MCF 10A (cell line): Measurements from ENCODE around the gene NPB. TPM values are rescaled to one million over a fixed set of nuclear protein-coding genes. Genes with fewer than 3 reads are reported as not detected.

Experiments
- BruUV-seq: library from RNA; stranded (reverse); fragments of 400-500 nt; replicated peaks from 2 replicates; lab custom pipeline; 2021; lab: Mats Ljungman, UMichigan
- CTCF ChIA-PET: fragments of 300-600 bp; sonication (Branson Sonifier 250); formaldehyde crosslinking; extraction: SDS; loops from one replicate; lab custom pipeline; 2021; ENCODE audit warnings: antibody characterized with exemption, inconsistent platforms; lab: Yijun Ruan, JAX
- POLR2A ChIA-PET: fragments of 300-600, 350-650 bp; sonication (Branson Sonifier 250); formaldehyde crosslinking; extraction: SDS; loops from one replicate; lab custom pipeline; 2020; ENCODE audit warnings: antibody characterized with exemption, inconsistent platforms; lab: Yijun Ruan, JAX
- DNase-seq: peaks from one replicate; pipeline ENCODE4 v3.0.0-alpha.2; 2018; ENCODE audit not compliant: unreplicated experiment
- H3K27ac Mint-ChIP-seq: one replicate; pipeline ENCODE4 v1.8.0; 2022; ENCODE audit warnings: mild to moderate bottlenecking, low read depth, mixed read lengths; ENCODE audit not compliant: unreplicated experiment
- H3K27me3 Mint-ChIP-seq: one replicate; pipeline ENCODE4 v1.8.0; 2022; ENCODE audit warnings: mixed read lengths; ENCODE audit not compliant: insufficient read depth, unreplicated experiment
- H3K36me3 Mint-ChIP-seq: one replicate; pipeline ENCODE4 v1.8.0; 2022; ENCODE audit warnings: mild to moderate bottlenecking, moderate library complexity, mixed read lengths; ENCODE audit not compliant: insufficient read depth, unreplicated experiment
- H3K4me1 Mint-ChIP-seq: one replicate; pipeline ENCODE4 v1.8.0; 2022; ENCODE audit warnings: mixed read lengths; ENCODE audit not compliant: insufficient read depth, unreplicated experiment
- H3K4me3 Mint-ChIP-seq: one replicate; pipeline ENCODE4 v1.8.0; 2022; ENCODE audit warnings: mild to moderate bottlenecking, moderate library complexity, mixed read lengths; ENCODE audit not compliant: unreplicated experiment
- H3K9me3 Mint-ChIP-seq: one replicate; pipeline ENCODE4 v1.8.0; 2022; ENCODE audit warnings: mixed read lengths; ENCODE audit not compliant: unreplicated experiment
- CTCF ChIP-seq: fragments of 200-600 bp; IDR thresholded peaks from one replicate; pipeline ENCODE4 v1.8.0; 2022; ENCODE audit warnings: antibody characterized with exemption, mild to moderate bottlenecking; ENCODE audit not compliant: unreplicated experiment
- intact Hi-C: fragments of 100-400 bp; cut with micrococcal nuclease; formaldehyde crosslinking; loops from 2 replicates; pipeline ENCODE4 v1.14.1; 2022
- total RNA-seq: library from RNA; stranded (reverse); gene quantifications from 2 replicates; pipeline ENCODE4 v1.2.3, GENCODE V29; 2022

The NPB gene
- total RNA-seq, 1 experiment from 2014 or later, result 0.28 TPM

GRCh38 chr17:81898029-81898866 lies 3.8 kb upstream of the NPB start:
- peak overlapping the region; percentile 66 for H3K27ac Mint-ChIP-seq
- peaks cover 62% of the 10 kb centered on the region for H3K36me3 Mint-ChIP-seq
- ChIA-PET POLR2A (interaction anchor here (0.5 to 2.5 kb wide), 13 partner anchors 7 to 235 kb away, joined by 3 to 14 read pairs (median 4); partner anchors contain the start of genes MAFG, P4HB and SIRT7), CTCF (interaction anchor here (1.2 kb wide), 1 partner anchor 139 kb away, joined by 3 read pairs; no protein-coding TSS in a partner anchor)
- H3K4me3 Mint-ChIP-seq, result peak overlapping the region; percentile 44
- intact Hi-C loops, result no loop called here
- DNase-seq, result peak; percentile 79
- BruUV-seq, result no TSS peak
- no peaks in the 10 kb centered on the region for H3K27me3 Mint-ChIP-seq
- no peak for TF ChIP-seq CTCF
- H3K9me3 Mint-ChIP-seq, result no peaks in the 10 kb centered on the region
- H3K4me1 Mint-ChIP-seq, result peaks cover 16% of the 10 kb centered on the region

DNA sequence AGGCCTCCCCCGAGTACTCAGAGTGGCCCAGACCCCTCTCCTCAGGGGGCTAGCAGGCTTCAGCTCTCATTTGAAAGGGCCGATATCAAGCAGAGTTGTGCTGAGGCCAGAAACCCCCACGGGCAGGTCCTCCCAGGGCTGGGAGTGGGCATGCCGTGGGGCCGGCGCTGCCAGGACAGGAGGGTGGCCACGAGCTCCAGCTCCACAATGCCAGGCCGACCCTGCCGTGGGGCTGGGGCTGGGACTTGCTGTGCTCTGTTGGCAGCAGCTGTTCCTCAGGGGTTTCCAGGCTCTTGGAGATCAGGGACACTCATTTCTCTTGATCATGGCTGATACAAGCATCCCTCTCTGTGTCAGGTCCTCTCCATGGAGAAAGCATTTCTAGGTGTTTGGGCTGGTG lies 3.2 kb upstream of the NPB start:
- DNase-seq, result no peak
- ChIA-PET CTCF (no interaction called here), POLR2A (interaction anchor here (0.5 to 2.5 kb wide), 6 partner anchors 13 to 29 kb away, joined by 3 to 14 read pairs (median 4); partner anchors contain the start of gene MAFG)
- Mint-ChIP-seq H3K9me3 (no peaks in the 10 kb centered on the region), H3K27me3 (no peaks in the 10 kb centered on the region), H3K4me1 (peaks cover 16% of the 10 kb centered on the region), H3K27ac (peak overlapping the region; percentile 66), H3K36me3 (peaks cover 62% of the 10 kb centered on the region), H3K4me3 (no peak overlapping the region)
- no peak for TF ChIP-seq CTCF
- BruUV-seq, result no TSS peak
- intact Hi-C loops, result no loop called here

GRCh38 chr17:81899514-81900166 lies 2.4 kb upstream of the NPB start:
- POLR2A ChIA-PET, result interaction anchor here (0.7 to 2.5 kb wide), 6 partner anchors 8 to 30 kb away, joined by 3 to 14 read pairs (median 4); no protein-coding TSS in a partner anchor
- Mint-ChIP-seq H3K27me3 (no peaks in the 10 kb centered on the region), H3K27ac (peak overlapping the region; percentile 66), H3K36me3 (peaks cover 58% of the 10 kb centered on the region), H3K4me3 (no peak overlapping the region), H3K4me1 (peaks cover 16% of the 10 kb centered on the region), H3K9me3 (no peaks in the 10 kb centered on the region)
- DNase-seq, result no peak
- BruUV-seq, result no TSS peak
- CTCF ChIA-PET, result no interaction called here
- no peak for TF ChIP-seq CTCF
- intact Hi-C loops, result no loop called here

DNA sequence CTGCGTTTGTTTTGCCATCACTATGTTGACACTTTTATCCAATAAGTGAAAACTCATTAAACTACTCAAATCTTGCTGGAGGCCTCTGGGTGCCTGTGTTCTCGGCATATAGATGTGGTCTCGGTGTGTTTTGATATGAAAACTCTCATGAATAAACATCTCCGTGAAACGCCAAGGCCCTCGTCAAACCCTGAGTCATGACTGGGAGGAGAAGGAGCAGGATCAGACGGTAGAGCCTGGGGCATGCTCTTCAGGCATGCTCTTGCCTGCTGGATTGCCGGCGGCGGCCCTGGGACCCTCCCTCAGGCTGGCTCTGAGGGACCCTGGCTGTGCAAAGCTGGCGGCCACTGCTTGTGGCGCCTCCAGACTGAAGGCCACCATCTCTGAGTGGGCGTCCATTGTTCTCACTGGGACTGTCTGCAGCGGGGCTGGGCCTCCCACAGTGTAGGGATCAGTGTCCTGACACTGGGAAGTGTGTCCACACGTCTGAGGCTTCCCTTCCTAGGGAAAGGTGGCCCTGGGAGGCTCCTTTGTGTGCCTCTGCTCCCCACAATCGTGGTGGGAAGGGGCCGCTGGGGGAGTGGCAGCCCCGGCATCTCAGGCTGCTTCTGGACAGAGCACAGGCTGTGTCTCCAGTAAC lies 1.7 kb upstream of the NPB start:
- POLR2A ChIA-PET, result interaction anchor here (1.0 to 1.3 kb wide), 2 partner anchors 8 to 10 kb away, joined by 3 read pairs; no protein-coding TSS in a partner anchor
- no peaks in the 10 kb centered on the region for H3K9me3 Mint-ChIP-seq
- no peak overlapping the region for H3K27ac Mint-ChIP-seq
- CTCF ChIA-PET, result no interaction called here
- H3K36me3 Mint-ChIP-seq, result peaks cover 51% of the 10 kb centered on the region
- peaks cover 16% of the 10 kb centered on the region for H3K4me1 Mint-ChIP-seq
- BruUV-seq, result no TSS peak
- H3K4me3 Mint-ChIP-seq, result no peak overlapping the region
- no peaks in the 10 kb centered on the region for H3K27me3 Mint-ChIP-seq
- no peak for TF ChIP-seq CTCF
- DNase-seq, result no peak
- intact Hi-C loops, result no loop called here
